Brain pericyte (primary cell): ENCODE measurements around the gene HCLS1.
"Not testable (repeated sequence)": the region's sequence is repeated elsewhere in the genome, so short reads cannot be mapped to it uniquely, and the experiment has no call there.

ENCODE experiments used
- DNase-seq: peaks from one replicate; pipeline ENCODE4 v3.0.0-alpha.2; 2012; ENCODE audit warnings: low read depth, low spot score

The HCLS1 gene

DNA sequence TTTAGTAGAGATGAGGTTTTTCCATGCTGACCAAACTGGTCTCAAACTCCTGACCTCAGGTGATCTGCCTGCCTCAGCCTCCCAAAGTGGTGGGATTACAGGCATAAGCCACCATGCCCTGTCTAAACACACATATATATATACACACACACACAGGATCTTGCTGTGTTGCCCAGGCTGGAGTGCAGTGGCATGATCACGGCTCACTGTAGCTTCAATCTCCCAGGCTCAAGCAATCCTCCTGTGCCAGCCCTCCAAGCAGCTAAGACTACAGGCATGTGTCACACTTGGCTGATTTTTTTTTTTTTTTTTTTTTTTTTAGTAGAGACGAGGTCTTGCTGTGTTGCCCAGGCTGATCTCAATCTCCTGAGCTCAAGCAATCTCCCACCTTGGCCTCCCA is 60.8 kb downstream of the HCLS1 start:
- not testable (repeated sequence) for DNase-seq

- no peak for DNase-seq
These were observed 62.1 kb downstream of the HCLS1 start for GRCh38 chr3:121598564-121598963.

- no peak for DNase-seq
These were observed 64.8 kb downstream of the HCLS1 start for GRCh38 chr3:121595765-121596406.

GRCh38 chr3:121594850-121595249 is 65.9 kb downstream of the HCLS1 start:
- DNase-seq = no peak

DNA sequence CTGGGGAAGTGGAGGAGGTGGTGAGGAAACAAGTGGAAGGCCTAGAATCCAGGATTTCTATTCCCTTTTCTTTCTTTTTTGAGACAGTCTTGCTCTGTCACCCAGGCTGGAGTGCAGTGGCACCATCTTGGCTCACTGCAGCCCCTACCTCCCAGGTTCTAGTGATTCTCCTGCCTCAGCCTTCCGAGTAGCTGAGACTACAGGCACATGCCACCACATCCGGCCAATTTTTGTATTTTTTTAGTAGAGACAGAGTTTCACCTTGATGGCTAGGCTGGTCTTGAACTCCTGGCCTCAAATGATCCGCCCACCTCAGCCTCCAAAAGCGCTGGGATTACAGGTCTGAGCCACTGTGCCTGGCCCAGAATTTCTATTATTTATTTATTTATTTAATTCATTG is 66.9 kb downstream of the HCLS1 start:
- DNase-seq = not testable (repeated sequence)

- DNase-seq = no peak
These were observed 67.6 kb downstream of the HCLS1 start, which contains the start of gene FBXO40 for GRCh38 chr3:121592856-121593702. Gene FBXO40, plus strand, starts transcription at chr3:121593379. Its CDS starts 27,197 bp downstream, at chr3:121620576.

- DNase-seq = no peak
These were observed 76.3 kb downstream of the HCLS1 start for GRCh38 chr3:121584418-121584817.

DNA sequence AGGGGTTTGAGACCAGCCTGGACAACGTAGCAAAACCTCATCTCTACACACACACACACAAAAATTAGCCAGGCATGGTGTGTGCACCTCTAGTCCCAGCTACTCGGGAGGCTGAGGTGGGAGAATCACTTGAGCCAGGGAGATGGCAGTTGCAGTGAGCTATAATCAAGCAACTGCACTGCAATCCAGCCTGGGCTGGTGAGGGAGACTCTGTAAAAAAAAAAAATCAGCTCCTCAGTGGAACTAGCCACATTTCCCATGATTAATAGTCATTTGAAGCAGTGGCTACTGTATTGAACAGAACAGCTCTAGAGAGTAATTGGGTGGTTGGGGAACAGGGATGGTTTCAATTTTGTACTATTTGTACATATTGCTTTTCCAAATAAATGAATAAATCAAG is 79.0 kb downstream of the HCLS1 start:
- no peak for DNase-seq
